DOHH2 (cell line): ENCODE data around the gene GRIA3.

Experiments used
- H3F3A ChIP-seq: fragments of 200-600 bp; sonication (generic), shearing (Covaris generic); 2 replicates; pipeline ENCODE4 v1.6.0; 2016; ENCODE audit warnings: antibody characterized with exemption, mild to moderate bottlenecking; ENCODE audit not compliant: control insufficient read depth, insufficient read depth
- H3K27ac ChIP-seq: fragments of 200-600 bp; sonication (generic); 2 replicates; pipeline ENCODE4 v1.5.1; 2014; ENCODE audit warnings: low read depth, mild to moderate bottlenecking, low read length, moderate library complexity
- H3K27me3 ChIP-seq: fragments of 200-600 bp; sonication (generic); 2 replicates; pipeline ENCODE4 v1.6.1; 2014; ENCODE audit warnings: mild to moderate bottlenecking, low read length, mixed read lengths; ENCODE audit not compliant: control insufficient read depth
- H3K36me3 ChIP-seq: fragments of 200-600 bp; sonication (generic); 2 replicates; pipeline ENCODE4 v1.6.1; 2014; ENCODE audit warnings: mild to moderate bottlenecking, low read length, moderate library complexity, mixed read lengths; ENCODE audit not compliant: control insufficient read depth
- H3K4me1 ChIP-seq: fragments of 200-600 bp; sonication (generic); 2 replicates; pipeline ENCODE4 v1.6.1; 2014; ENCODE audit warnings: mild to moderate bottlenecking, low read length, mixed read lengths; ENCODE audit not compliant: control insufficient read depth
- H3K4me2 ChIP-seq: fragments of 200-600 bp; sonication (generic); 2 replicates; pipeline ENCODE4 v1.6.0; 2014; ENCODE audit warnings: mild to moderate bottlenecking, low read length, moderate library complexity
- H3K4me3 ChIP-seq: fragments of 200-600 bp; sonication (generic); 2 replicates; pipeline ENCODE4 v1.5.1; 2014; ENCODE audit warnings: mild to moderate bottlenecking, low read length, mixed read lengths
- H3K79me2 ChIP-seq: fragments of 200-600 bp; sonication (generic); 2 replicates; pipeline ENCODE4 v1.6.1; 2014; ENCODE audit warnings: mild to moderate bottlenecking, low read length, mixed read lengths; ENCODE audit not compliant: control insufficient read depth
- H3K9me2 ChIP-seq: fragments of 200-600 bp; sonication (generic); replicated peaks from 2 replicates; pipeline ENCODE4 v1.6.1; 2014; ENCODE audit warnings: mild to moderate bottlenecking, low read length, mixed read lengths; ENCODE audit not compliant: control insufficient read depth
- H3K9me3 ChIP-seq: fragments of 200-600 bp; sonication (generic); 2 replicates; pipeline ENCODE4 v1.6.1; 2014; ENCODE audit warnings: antibody characterized with exemption, low read length, mixed read lengths; ENCODE audit not compliant: control insufficient read depth, insufficient read depth
- H4K20me1 ChIP-seq: fragments of 200-600 bp; sonication (generic); 2 replicates; pipeline ENCODE4 v1.6.0; 2014; ENCODE audit warnings: low read depth, mild to moderate bottlenecking, antibody characterized with exemption, low read length, moderate library complexity; ENCODE audit not compliant: control insufficient read depth, insufficient read depth
- EZH2phosphoT487 ChIP-seq: fragments of 200-600 bp; sonication (generic); IDR thresholded peaks from 2 replicates; pipeline ENCODE4 v1.6.1; 2017; ENCODE audit warnings: borderline replicate concordance, mild to moderate bottlenecking, antibody characterized with exemption, low read length, moderate library complexity, mixed read lengths
- TF ChIP-seq, protein P1 (sequence below): fragments of 200-600 bp; sonication (generic); IDR thresholded peaks from one replicate; pipeline ENCODE4 v1.5.1; 2014; ENCODE audit warnings: antibody characterized with exemption, mild to moderate bottlenecking, low read depth, low read length; ENCODE audit not compliant: poor library complexity, severe bottlenecking

The GRIA3 gene

DNA sequence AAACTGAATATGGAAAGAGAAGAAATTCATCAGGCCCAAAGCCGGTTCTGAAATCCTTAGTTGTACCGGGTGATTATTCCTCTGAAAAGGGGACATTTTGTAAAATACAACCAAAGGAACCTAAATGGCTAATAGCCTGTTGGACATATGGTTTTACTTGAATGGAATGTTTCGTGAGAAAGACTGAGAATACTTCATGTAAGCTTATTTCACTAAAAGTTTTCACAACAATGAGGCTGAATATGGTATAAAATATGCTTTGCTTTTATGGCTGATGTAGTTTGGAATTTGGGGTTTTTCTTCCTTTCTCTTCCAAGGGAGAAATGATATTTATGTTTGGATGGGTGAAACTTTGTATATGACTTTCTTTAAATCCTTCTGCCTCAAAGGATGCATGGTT, 2.7 kb downstream of the GRIA3 start:
- Histone ChIP-seq H4K20me1 (no peaks in the 10 kb centered on the region), H3K79me2 (no peaks in the 10 kb centered on the region), H3F3A (no peaks in the 10 kb centered on the region), H3K36me3 (no peaks in the 10 kb centered on the region), H3K9me3 (no peaks in the 10 kb centered on the region), H3K4me1 (no peaks in the 10 kb centered on the region), H3K27ac (no peak overlapping the region), H3K4me3 (no peak overlapping the region), H3K27me3 (no peaks in the 10 kb centered on the region), H3K4me2 (no peak overlapping the region), H3K9me2 (no peaks in the 10 kb centered on the region)
- no peak for TF ChIP-seq EZH2phosphoT487
- TF ChIP-seq, protein P1, sequence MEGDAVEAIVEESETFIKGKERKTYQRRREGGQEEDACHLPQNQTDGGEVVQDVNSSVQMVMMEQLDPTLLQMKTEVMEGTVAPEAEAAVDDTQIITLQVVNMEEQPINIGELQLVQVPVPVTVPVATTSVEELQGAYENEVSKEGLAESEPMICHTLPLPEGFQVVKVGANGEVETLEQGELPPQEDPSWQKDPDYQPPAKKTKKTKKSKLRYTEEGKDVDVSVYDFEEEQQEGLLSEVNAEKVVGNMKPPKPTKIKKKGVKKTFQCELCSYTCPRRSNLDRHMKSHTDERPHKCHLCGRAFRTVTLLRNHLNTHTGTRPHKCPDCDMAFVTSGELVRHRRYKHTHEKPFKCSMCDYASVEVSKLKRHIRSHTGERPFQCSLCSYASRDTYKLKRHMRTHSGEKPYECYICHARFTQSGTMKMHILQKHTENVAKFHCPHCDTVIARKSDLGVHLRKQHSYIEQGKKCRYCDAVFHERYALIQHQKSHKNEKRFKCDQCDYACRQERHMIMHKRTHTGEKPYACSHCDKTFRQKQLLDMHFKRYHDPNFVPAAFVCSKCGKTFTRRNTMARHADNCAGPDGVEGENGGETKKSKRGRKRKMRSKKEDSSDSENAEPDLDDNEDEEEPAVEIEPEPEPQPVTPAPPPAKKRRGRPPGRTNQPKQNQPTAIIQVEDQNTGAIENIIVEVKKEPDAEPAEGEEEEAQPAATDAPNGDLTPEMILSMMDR = no peak

GRCh38 chrX:123188081-123188480, 4.0 kb downstream of the GRIA3 start:
- Histone ChIP-seq H3K79me2 (no peaks in the 10 kb centered on the region), H3K4me1 (no peaks in the 10 kb centered on the region), H3K27ac (no peak overlapping the region), H3K36me3 (no peaks in the 10 kb centered on the region), H3K9me2 (no peaks in the 10 kb centered on the region), H3K27me3 (no peaks in the 10 kb centered on the region), H4K20me1 (no peaks in the 10 kb centered on the region), H3K4me3 (no peak overlapping the region), H3K4me2 (no peak overlapping the region), H3K9me3 (no peaks in the 10 kb centered on the region), H3F3A (no peaks in the 10 kb centered on the region)
- TF ChIP-seq, protein P1 = no peak
- TF ChIP-seq EZH2phosphoT487 = no peak

GRCh38 chrX:123189338-123189737, 5.3 kb downstream of the GRIA3 start:
- Histone ChIP-seq H3K9me2 (no peaks in the 10 kb centered on the region), H3K4me3 (no peak overlapping the region), H3K27me3 (no peaks in the 10 kb centered on the region), H3K79me2 (no peaks in the 10 kb centered on the region), H3K4me2 (no peak overlapping the region), H4K20me1 (no peaks in the 10 kb centered on the region), H3K4me1 (no peaks in the 10 kb centered on the region), H3K36me3 (no peaks in the 10 kb centered on the region), H3F3A (no peaks in the 10 kb centered on the region), H3K9me3 (no peaks in the 10 kb centered on the region), H3K27ac (no peak overlapping the region)
- TF ChIP-seq, protein P1 = no peak
- no peak for TF ChIP-seq EZH2phosphoT487

DNA sequence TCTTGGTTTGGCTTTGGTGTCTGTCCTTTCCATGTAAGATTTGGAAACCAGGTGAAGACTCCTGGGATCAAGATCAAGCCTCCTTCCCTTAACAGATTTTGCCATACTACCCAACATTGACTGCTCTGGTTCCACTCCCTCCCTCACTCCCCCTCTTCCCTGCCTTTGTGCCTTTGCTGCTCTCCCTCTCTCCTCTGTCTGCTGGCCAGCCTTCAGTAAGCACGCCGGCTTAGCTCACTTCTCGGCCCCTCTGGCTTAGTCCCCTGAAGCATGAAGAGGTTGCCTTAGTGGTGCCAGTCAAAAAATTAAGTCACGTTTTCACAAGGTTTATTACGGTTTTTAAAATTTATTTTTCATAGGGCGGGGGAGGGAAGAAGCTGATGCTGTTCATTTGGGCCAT, 6.0 kb downstream of the GRIA3 start:
- no peaks in the 10 kb centered on the region for H3K9me3 ChIP-seq
- H3K27ac ChIP-seq = no peak overlapping the region
- no peaks in the 10 kb centered on the region for H3K9me2 ChIP-seq
- TF ChIP-seq EZH2phosphoT487 = no peak
- TF ChIP-seq, protein P1 = no peak
- no peaks in the 10 kb centered on the region for H3F3A ChIP-seq
- H3K4me3 ChIP-seq = no peak overlapping the region
- H3K36me3 ChIP-seq = no peaks in the 10 kb centered on the region
- H3K79me2 ChIP-seq = no peaks in the 10 kb centered on the region
- H4K20me1 ChIP-seq = no peaks in the 10 kb centered on the region
- no peaks in the 10 kb centered on the region for H3K27me3 ChIP-seq
- no peak overlapping the region for H3K4me2 ChIP-seq
- H3K4me1 ChIP-seq = no peaks in the 10 kb centered on the region
